ENCODE results near the gene P2RX7.

P2RX7 gene

DNA sequence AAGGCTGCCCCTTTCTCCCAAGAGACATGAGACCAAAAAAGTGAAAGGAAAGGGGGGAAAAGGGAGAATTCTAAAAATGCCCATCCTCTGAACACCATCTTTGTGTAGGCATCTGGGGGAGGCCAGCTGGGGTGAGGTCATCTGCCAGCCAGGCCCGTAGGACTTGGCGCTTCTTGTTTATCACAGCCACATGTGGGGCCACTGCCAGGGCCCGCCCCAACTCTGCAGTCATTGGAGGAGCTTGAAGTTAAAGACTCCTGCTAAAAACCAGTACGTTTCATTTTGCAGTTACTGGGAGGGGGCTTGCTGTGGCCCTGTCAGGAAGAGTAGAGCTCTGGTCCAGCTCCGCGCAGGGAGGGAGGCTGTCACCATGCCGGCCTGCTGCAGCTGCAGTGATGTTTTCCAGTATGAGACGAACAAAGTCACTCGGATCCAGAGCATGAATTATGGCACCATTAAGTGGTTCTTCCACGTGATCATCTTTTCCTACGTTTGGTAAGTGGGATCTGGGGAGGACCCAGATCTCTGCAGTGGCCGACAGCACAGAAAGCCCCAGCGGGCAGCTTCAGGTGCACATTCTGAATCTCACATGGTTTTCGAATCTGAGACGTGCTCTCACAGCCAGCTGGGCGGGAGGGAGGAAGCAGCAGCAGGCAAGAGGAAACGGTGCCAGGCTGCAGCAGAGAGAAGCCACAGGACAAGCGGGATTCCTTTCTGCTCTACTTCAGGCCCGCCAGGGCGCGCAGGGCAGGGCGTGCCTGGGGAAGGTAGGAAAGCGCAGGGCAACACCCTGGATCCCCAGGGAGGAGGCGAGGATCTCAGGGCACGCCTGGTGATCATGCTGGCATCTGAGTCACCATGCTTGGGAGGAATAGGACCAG is at the start of gene P2RX7:
P2RX7 (plus strand) TSS at position 276 of the 881 bp plus-strand sequence; CDS start at position 371, 95 bp downstream.
- no peaks in the 10 kb centered on the region for H3K9me3 ChIP-seq (ENCODE audit: low read depth, low read length)
- H3K9ac ChIP-seq (ENCODE audit: insufficient read length) = no peak within 1 kb of the TSS
- H3K4me3 ChIP-seq = no peak within 1 kb of the TSS

DNA sequence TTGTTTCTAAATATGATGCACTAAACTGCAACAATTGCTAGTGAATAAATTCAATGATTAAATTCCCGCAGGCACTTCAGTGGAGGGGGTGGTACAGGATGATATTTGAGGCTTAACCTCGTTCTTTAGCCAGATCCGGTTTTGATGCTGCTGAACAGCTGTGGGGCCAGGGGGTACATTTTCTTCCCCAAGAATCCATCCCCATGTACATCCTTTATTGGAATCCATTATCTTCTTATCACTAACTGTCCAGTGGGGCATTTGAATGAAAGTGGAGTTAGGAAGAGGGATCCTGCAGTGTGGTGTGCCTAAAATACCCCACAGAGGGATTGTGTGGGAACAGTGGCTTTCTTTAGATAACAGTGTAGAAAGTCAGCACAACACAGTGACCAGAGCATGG is 48.4 kb upstream of the P2RX7 start:
- DNase-seq (ENCODE audit: low read depth, low spot score) = no peak
- Histone ChIP-seq H3K9me3 (ENCODE audit: low read depth, low read length) (no peaks in the 10 kb centered on the region), H3K4me3 (no peak overlapping the region), H3K36me3 (ENCODE audit: insufficient read depth, low read length) (no peaks in the 10 kb centered on the region), H3K27ac (no peak overlapping the region), H3K9ac (ENCODE audit: insufficient read length) (no peak overlapping the region)
- no peak for TF ChIP-seq POLR2AphosphoS5 (IDR thresholded peaks at IDR 0.05; ENCODE audit: borderline replicate concordance, low read depth, low read length)
- TF ChIP-seq EZH2 (IDR thresholded peaks at IDR 0.05) = no peak
- no peak for TF ChIP-seq FOXP2 (optimal IDR thresholded peaks at IDR 0.05; ENCODE audit: control extremely low read depth, extremely low read length, insufficient read depth)

More for the DNA sequence above, at the start of gene P2RX7:
- Histone ChIP-seq H3K27ac (no peak within 1 kb of the TSS), H3K36me3 (ENCODE audit: insufficient read depth, low read length) (no peaks in the 10 kb centered on the region)
- TF ChIP-seq POLR2AphosphoS5 (IDR thresholded peaks at IDR 0.05; ENCODE audit: borderline replicate concordance, low read depth, low read length) (peak; percentile 17; the same call in 1 of the 2 replicates), EZH2 (IDR thresholded peaks at IDR 0.05) (no peak)
- DNase-seq (ENCODE audit: low read depth, low spot score) = no peak

DNA sequence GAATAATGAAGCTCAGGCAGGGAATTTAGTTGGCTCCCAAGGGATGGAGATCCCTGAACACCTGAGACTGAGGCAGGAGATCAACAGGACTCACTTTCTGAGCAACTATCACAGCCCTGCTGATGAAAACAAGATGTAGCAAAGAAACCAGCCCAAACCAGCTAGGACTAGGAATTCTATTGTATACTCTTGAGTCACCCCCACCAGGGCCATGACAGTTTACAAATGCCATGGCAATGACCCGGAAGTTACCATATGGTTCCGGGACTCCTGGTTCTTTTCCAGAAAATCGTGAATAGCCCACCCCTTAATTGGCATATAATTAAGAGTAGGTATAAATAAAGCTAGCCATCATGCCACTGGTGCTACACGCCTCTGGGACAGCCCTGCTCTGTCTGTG is 47.6 kb upstream of the P2RX7 start:
- Histone ChIP-seq H3K9me3 (ENCODE audit: low read depth, low read length) (no peaks in the 10 kb centered on the region), H3K36me3 (ENCODE audit: insufficient read depth, low read length) (no peaks in the 10 kb centered on the region), H3K4me3 (no peak overlapping the region), H3K9ac (ENCODE audit: insufficient read length) (no peak overlapping the region), H3K27ac (no peak overlapping the region)
- no peak for DNase-seq (ENCODE audit: low read depth, low spot score)
- TF ChIP-seq POLR2AphosphoS5 (IDR thresholded peaks at IDR 0.05; ENCODE audit: borderline replicate concordance, low read depth, low read length) (no peak), FOXP2 (optimal IDR thresholded peaks at IDR 0.05; ENCODE audit: control extremely low read depth, extremely low read length, insufficient read depth) (no peak), EZH2 (IDR thresholded peaks at IDR 0.05) (no peak)

DNA sequence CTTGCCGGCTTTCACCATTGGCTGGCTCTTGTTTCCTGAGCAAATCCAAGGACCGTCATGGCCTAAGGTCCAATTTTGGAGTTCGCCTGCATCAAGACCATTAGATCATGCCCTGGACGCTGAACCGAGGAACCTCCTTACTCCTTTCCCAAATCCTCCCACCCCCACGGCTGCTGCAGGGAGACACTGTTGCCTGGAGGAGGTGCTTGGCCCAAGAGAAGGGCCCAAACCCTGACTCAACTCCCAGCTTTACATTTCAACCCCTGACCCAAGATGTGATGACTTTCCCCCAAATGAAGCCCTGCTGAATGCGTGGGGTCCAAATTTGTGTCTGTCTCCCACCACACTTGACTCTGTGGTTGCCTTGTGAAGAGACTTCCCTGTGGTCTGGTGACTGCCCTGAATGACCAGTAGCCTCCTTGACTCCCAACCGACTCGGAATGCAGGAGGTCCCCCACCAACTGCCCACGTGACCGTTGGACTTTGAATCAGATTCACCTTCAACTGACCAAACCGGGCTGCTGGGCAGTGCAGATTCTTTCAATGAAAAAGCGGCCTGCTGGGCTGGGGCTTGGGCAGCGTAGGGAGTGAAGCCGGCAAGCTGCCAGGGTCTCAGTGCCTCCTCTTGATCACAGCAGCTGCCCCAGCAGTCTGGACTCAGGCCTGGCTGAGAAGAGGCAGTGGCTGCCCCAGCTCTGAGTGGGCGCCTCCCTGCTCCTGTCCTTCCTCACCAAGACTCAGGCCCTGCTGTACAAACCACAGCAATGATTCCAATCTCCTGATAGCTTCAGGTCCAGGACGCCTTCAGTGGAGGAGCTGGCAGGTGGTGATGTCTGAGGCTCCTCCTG is 46.9 kb upstream of the P2RX7 start:
- DNase-seq (ENCODE audit: low read depth, low spot score) = no peak
- no peak overlapping the region for H3K27ac ChIP-seq
- H3K4me3 ChIP-seq = no peak overlapping the region
- TF ChIP-seq FOXP2 (optimal IDR thresholded peaks at IDR 0.05; ENCODE audit: control extremely low read depth, extremely low read length, insufficient read depth) (no peak), EZH2 (IDR thresholded peaks at IDR 0.05) (no peak), POLR2AphosphoS5 (IDR thresholded peaks at IDR 0.05; ENCODE audit: borderline replicate concordance, low read depth, low read length) (no peak)
- no peaks in the 10 kb centered on the region for H3K36me3 ChIP-seq (ENCODE audit: insufficient read depth, low read length)
- no peak overlapping the region for H3K9ac ChIP-seq (ENCODE audit: insufficient read length)
- no peaks in the 10 kb centered on the region for H3K9me3 ChIP-seq (ENCODE audit: low read depth, low read length)

DNA sequence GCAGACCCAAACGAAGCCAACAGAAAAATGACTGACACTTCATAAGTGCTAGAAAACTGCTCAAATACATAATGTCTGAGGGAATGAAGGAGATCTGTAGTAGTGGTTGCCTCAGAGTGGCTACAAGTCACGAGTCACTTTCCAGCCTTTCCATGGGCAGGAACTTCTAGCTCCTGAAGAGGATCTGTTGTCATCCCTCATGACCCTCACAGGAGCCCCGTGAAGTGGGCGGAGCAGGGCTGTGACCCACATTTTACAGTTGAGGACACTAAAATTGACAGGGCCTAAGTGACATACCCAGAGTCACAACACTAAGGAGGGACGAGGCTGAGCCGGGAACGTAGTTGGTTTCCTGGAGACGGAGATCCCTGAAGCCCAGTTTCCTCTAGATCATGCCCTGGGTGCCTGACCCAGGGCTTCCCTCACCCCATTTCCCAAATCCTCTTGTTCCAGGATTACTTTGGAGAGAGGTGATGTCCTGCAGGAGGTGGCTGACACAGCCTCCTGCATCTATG is 45.8 kb upstream of the P2RX7 start:
- Histone ChIP-seq H3K36me3 (ENCODE audit: insufficient read depth, low read length) (no peaks in the 10 kb centered on the region), H3K4me3 (no peak overlapping the region), H3K27ac (no peak overlapping the region), H3K9me3 (ENCODE audit: low read depth, low read length) (no peaks in the 10 kb centered on the region), H3K9ac (ENCODE audit: insufficient read length) (no peak overlapping the region)
- TF ChIP-seq EZH2 (IDR thresholded peaks at IDR 0.05) (no peak), POLR2AphosphoS5 (IDR thresholded peaks at IDR 0.05; ENCODE audit: borderline replicate concordance, low read depth, low read length) (no peak), FOXP2 (optimal IDR thresholded peaks at IDR 0.05; ENCODE audit: control extremely low read depth, extremely low read length, insufficient read depth) (no peak)
- DNase-seq (ENCODE audit: low read depth, low spot score) = no peak

DNA sequence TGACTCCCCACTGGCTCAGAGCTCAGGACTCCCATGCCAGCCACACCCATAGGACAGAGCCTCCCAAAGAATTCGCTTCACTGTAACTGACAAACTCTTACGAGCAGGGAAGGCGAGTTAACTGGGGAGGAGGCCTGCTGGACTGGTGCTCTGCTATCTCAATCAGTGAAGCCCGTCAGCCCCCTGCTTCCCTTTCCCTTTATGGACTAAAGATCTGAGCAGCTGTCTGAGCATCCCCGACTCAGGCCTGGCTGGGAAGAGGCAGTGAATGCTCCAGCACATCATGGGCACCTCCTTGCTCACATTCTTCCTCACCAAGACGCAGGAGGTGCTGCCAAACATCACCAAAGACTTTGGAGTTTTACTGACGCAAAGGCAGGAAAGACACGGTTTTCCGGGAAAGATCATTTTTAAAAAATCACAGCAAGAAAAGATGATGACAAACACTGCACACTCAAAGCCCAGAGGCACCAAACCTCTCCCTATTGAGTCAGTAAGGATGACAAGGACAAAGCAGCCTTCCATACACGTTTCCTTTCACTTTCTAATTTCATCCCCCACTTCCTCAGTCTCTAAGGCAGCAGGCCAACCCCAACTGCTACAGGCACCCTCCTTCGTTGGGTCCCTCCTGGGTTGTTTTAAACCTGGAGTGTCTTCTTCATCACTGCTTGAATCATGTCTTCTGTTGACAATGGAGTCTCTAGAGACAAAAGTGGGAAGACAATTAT is 45.0 kb upstream of the P2RX7 start:
- H3K9ac ChIP-seq (ENCODE audit: insufficient read length) = no peak overlapping the region
- H3K9me3 ChIP-seq (ENCODE audit: low read depth, low read length) = no peaks in the 10 kb centered on the region
- no peak overlapping the region for H3K4me3 ChIP-seq
- H3K27ac ChIP-seq = no peak overlapping the region
- H3K36me3 ChIP-seq (ENCODE audit: insufficient read depth, low read length) = no peaks in the 10 kb centered on the region
- DNase-seq (ENCODE audit: low read depth, low spot score) = no peak
- no peak for TF ChIP-seq POLR2AphosphoS5 (IDR thresholded peaks at IDR 0.05; ENCODE audit: borderline replicate concordance, low read depth, low read length)
- no peak for TF ChIP-seq FOXP2 (optimal IDR thresholded peaks at IDR 0.05; ENCODE audit: control extremely low read depth, extremely low read length, insufficient read depth)
- no peak for TF ChIP-seq EZH2 (IDR thresholded peaks at IDR 0.05)

DNA sequence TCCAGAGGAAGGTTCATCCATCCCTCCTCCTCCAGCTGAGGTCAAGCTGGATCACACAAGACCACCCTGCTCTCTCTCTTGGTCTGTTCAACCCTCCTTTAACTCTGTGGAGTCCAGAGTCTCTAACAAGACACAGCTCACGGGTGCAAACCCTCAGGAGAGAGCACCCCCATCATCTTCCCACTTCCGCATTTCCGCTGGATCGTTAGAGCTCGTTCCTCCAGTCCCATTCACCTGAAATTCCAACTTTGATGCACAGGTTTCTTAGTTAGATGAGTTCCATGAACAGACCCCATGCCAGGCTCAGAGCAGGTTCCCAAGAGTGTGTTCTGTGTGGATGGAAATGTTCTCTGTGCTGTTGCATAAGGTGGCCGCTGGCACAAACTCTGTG is 44.5 kb upstream of the P2RX7 start:
- no peak for DNase-seq (ENCODE audit: low read depth, low spot score)
- Histone ChIP-seq H3K9me3 (ENCODE audit: low read depth, low read length) (no peaks in the 10 kb centered on the region), H3K27ac (no peak overlapping the region), H3K4me3 (no peak overlapping the region), H3K36me3 (ENCODE audit: insufficient read depth, low read length) (no peaks in the 10 kb centered on the region), H3K9ac (ENCODE audit: insufficient read length) (no peak overlapping the region)
- no peak for TF ChIP-seq EZH2 (IDR thresholded peaks at IDR 0.05)
- no peak for TF ChIP-seq FOXP2 (optimal IDR thresholded peaks at IDR 0.05; ENCODE audit: control extremely low read depth, extremely low read length, insufficient read depth)
- no peak for TF ChIP-seq POLR2AphosphoS5 (IDR thresholded peaks at IDR 0.05; ENCODE audit: borderline replicate concordance, low read depth, low read length)
